ENCODE measurements around the gene RIMBP3C.
"Not testable (repeated sequence)": the region's sequence is repeated elsewhere in the genome, so short reads cannot be mapped to it uniquely, and the experiment has no call there.

- not testable (repeated sequence) for TF ChIP-seq CTCF, POLR2A (IDR thresholded peaks at IDR 0.05)
These were observed 53.3 kb downstream of the RIMBP3C start for GRCh38 chr22:21497984-21498383.
